GDM1 (cell line): ENCODE data around the gene DIS3.
"Not testable (repeated sequence)": the region's sequence is repeated elsewhere in the genome, so short reads cannot be mapped to it uniquely, and the experiment has no call there.

ENCODE experiments used
- DNase-seq: peaks from one replicate; lab custom pipeline; 2025; lab: John Stamatoyannopoulos, UW

Gene DIS3

GRCh38 chr13:72740015-72740414 is 41.7 kb downstream of the DIS3 start:
- DNase-seq, result no peak

DNA sequence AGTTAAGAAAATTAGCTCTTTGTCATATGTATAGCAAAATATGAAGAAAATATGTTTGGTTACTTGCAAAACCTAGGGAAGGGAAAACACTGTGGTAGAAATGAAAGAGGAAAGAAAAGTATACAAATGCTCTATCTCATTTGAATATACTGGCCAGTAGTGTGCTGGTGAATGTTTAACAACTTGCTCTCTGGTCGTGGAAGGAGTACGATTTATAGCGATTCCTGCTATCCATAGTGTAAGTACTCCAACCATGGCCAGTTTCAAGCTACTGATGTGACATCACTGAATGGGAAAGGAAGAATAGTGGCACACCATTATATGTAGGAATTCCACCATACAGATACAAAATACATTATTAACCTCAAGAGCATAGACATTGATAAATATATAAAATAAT is 44.7 kb downstream of the DIS3 start:
- DNase-seq, result no peak

DNA sequence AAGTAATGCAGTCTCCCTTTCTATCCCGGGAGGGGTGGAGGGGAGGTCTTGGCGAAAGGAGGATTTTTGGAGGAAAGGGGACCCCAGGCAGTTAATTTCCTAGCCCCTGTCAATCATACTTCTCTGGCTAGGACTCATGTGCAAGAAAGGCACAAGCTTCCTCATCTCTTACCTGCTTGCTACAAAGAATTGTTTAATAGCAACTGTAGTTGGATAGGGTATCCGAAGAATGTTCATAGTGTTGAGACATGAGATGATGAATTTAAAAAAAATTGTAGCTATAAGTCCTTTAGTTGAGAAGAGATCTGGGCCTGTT is 53.5 kb downstream of the DIS3 start:
- DNase-seq, result no peak

DNA sequence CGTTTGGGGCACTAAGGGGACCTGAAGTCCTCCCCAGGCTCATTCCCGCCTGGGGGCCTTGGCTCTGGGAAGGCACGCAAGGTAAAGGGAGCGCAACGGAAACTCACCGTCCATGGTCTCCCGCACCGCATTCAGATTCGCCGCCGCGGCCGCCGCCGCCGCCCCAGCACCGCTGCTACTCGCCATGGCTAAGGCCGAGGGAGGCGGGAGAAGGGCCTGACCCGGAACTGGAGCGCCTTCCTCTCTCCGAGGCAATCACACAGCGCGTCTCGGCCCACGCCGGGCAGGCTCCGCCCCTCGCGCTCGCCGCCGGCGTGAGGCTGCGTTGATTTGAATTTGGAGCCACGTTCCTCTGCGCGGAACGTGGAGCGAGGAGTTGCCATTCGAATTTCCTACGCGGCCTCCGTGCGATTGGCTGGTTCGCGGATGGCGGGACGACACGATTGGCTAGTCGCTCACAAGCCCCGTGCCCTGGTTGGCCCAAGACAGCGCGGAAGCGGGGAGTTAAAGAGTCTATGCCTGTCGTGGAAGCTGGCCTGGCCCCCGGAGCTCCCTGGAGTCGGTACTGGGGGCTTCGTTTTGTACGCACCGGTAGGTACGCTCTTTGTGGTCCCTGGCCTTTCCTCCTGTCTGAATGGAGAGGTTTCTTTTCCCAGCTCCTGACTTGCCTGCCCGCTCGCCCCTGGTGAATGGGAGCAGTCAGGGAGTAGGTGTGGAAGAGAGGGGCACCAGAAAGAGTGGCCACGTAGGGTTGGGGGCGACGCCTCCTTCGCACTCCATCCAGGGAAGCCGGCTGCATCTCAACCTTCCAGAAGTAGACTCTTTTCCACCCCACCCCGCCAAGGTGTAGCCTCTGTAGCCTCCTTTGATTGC is 54.0 kb downstream of the DIS3 start, which contains the start of the genes BORA and MZT1:
TSS of gene BORA (plus strand) at position 507 of the 873 bp plus-strand sequence. CDS start 1,018 bp downstream, outside the sequence.
TSS of gene MZT1 (minus strand) at position 213 of the 873 bp plus-strand sequence. CDS start at position 186, 27 bp downstream.
- peak; percentile 100 for DNase-seq

DNA sequence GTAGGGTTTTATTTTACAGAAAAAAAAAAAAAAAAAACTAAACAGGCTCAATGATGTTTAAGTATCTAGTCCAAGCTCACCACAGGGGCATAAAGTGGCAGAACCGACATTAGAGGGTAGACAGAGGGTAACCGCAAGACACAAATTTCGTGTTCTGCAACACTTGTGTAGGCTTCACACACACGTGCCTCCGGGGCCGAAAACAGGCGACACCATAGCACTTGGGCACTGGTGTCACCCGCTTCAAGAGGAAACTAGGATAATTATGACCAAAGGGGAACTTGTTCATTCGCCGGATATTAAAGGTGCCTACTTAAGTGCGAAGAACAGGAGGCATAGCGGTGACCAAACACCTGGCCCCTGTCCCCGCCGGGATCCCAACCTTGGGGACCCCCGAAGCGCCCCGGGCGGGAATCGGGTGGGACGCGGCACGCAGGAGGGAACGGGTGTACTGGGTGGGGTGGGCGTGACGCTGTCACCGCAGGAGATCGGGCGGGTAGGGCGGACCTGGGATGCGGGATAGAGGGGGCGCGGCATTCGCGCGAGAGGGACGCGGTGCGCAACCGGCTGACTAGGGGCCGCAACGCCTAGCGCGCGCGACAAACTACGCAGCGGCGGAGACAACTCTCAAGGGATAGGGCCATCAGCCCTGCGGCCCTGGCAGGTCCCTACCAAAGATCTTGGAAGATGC is 54.8 kb downstream of the DIS3 start:
- peak; percentile 58 for DNase-seq

- DNase-seq, result not testable (repeated sequence)
Measured at GRCh38 chr13:72726185-72726584, 55.5 kb downstream of the DIS3 start.

GRCh38 chr13:72716776-72717175 is 64.9 kb downstream of the DIS3 start:
- no peak for DNase-seq
